Neural cell (in vitro differentiated cells): ENCODE data around the gene MYOD1.

Source experiments
- CTCF ChIP-seq: fragments of 450-650 bp; IDR thresholded peaks from 2 replicates; pipeline ENCODE4 v1.5.1; 2014; ENCODE audit warnings: antibody characterized with exemption, mild to moderate bottlenecking, moderate library complexity; ENCODE audit not compliant: poor library complexity, severe bottlenecking
- EP300 ChIP-seq: fragments of 450-650 bp; conservative IDR thresholded peaks from 2 replicates; pipeline ENCODE4 v1.6.1; 2014; ENCODE audit warnings: antibody characterized with exemption, mild to moderate bottlenecking, moderate library complexity; ENCODE audit not compliant: poor library complexity, severe bottlenecking
- EZH2 ChIP-seq: fragments of 200-600, 300-800 bp; shearing (Covaris generic), sonication (generic); IDR thresholded peaks from 2 replicates; pipeline ENCODE4 v1.6.1; 2014; ENCODE audit warnings: antibody characterized with exemption, low read length, borderline replicate concordance, mild to moderate bottlenecking; ENCODE audit not compliant: insufficient read depth, poor library complexity, severe bottlenecking
- MXI1 ChIP-seq: fragments of 450-650 bp; conservative IDR thresholded peaks from 2 replicates; pipeline ENCODE4 v1.6.1; 2014; ENCODE audit warnings: antibody characterized with exemption, mild to moderate bottlenecking; ENCODE audit not compliant: poor library complexity, severe bottlenecking
- POLR2AphosphoS5 ChIP-seq: IDR thresholded peaks from 2 replicates; pipeline ENCODE4 v1.6.1; 2012
- RAD21 ChIP-seq: fragments of 450-650 bp; conservative IDR thresholded peaks from 2 replicates; pipeline ENCODE4 v1.6.1; 2014; ENCODE audit warnings: antibody characterized with exemption, mild to moderate bottlenecking, moderate library complexity
- REST ChIP-seq: IDR thresholded peaks from 2 replicates; pipeline ENCODE4 v1.6.1; 2012; ENCODE audit warnings: borderline replicate concordance
- TAF1 ChIP-seq: IDR thresholded peaks from 2 replicates; pipeline ENCODE4 v1.6.1; 2012; ENCODE audit warnings: low read depth

GRCh38 chr11:17724020-17724908 is 4.9 kb downstream of the MYOD1 start:
- no peak for TF ChIP-seq EZH2
- no peak for TF ChIP-seq MXI1
- no peak for TF ChIP-seq CTCF
- TF ChIP-seq RAD21, result no peak
- no peak for TF ChIP-seq POLR2AphosphoS5
- no peak for TF ChIP-seq EP300
- no peak for TF ChIP-seq REST
- TF ChIP-seq TAF1, result no peak
